ENCODE data around the gene ALPI. TPM values are rescaled to one million over a fixed set of nuclear protein-coding genes. Genes with fewer than 3 reads are reported as not detected.

ALPI gene
- total RNA-seq, 1 experiment from 2014 or later = 5.3 TPM

- no peaks in the 10 kb centered on the region for H3K9me3 ChIP-seq
- H3K4me3 Mint-ChIP-seq (ENCODE audit: unreplicated experiment) = no peak overlapping the region
- peaks cover 2% of the 10 kb centered on the region for H3K27me3 Mint-ChIP-seq (ENCODE audit: insufficient read depth, unreplicated experiment)
- H3K4me1 Mint-ChIP-seq (ENCODE audit: low read depth, unreplicated experiment) = no peaks in the 10 kb centered on the region
- no peaks in the 10 kb centered on the region for H3K36me3 Mint-ChIP-seq (ENCODE audit: insufficient read depth, unreplicated experiment)
- H3K4me1 ChIP-seq = no peaks in the 10 kb centered on the region
- CTCF ChIA-PET = no interaction called here
- no peak for DNase-seq
- no TSS peak for BruUV-seq (replicated peaks)
- H3K9me3 Mint-ChIP-seq (ENCODE audit: unreplicated experiment) = peaks cover 14% of the 10 kb centered on the region
- H3K27me3 ChIP-seq (replicated peaks; ENCODE audit: control insufficient read depth, insufficient read depth, low read length) = no peaks in the 10 kb centered on the region; the same call in 1 of the 2 replicates
- no peak overlapping the region for H3K4me3 ChIP-seq (ENCODE audit: low read depth, low read length)
- intact Hi-C loops (cut with micrococcal nuclease; ENCODE audit: unreplicated experiment) = no loop called here
- TF ChIP-seq CTCF (IDR thresholded peaks at IDR 0.05; ENCODE audit: insufficient read depth in 1 of 2, low read depth in 1 of 2, low read length in 1 of 2, severe bottlenecking in 1 of 2, unreplicated experiment in 1 of 2) = no peak
- POLR2A ChIA-PET = no interaction called here
- no peaks in the 10 kb centered on the region for H3K36me3 ChIP-seq (ENCODE audit: control insufficient read depth, insufficient read depth, low read length)
- no peak overlapping the region for H3K27ac Mint-ChIP-seq (ENCODE audit: unreplicated experiment)
Measured at GRCh38 chr2:232476791-232477190, 20.8 kb downstream of the ALPI start.

DNA sequence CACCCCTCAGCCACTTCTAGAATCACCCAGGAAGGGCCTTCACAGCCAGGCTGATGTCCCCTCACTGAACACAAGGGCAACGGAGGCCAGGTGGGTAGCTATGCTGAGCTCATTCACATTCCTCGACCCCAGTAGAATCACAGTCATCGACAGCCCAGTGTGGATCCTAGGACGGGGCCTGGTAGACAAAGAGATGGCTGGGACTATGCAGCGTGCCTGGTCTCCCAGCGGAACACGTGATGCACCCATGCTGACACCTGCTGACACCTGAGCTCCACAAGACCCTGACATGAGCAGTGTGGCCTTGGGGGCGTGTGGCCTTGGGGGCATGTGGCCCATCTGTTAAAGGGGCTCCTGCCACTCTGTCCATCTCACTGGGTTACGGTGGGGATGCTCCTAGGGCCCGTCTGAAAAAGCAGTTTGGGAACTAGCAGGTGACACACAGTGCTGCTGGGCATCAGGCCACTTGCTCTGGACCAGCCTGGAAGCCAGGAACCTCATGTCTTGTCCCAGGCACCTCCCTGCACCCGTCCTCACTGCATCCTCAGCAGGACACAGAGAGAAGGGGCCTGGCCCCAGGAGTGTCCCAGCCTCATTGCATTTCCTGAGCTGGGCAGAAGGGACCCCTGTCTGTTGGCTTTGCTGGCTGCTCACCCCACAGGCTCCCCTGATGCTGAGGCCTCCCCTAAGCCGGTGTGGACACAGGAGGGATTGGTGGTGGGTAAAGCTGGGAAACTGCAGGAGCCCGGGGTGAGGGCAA, 22.0 kb downstream of the ALPI start:
- Mint-ChIP-seq H3K9me3 (ENCODE audit: unreplicated experiment) (peaks cover 3% of the 10 kb centered on the region), H3K4me3 (ENCODE audit: unreplicated experiment) (no peak overlapping the region), H3K27me3 (ENCODE audit: insufficient read depth, unreplicated experiment) (peaks cover 1% of the 10 kb centered on the region), H3K27ac (ENCODE audit: unreplicated experiment) (no peak overlapping the region), H3K4me1 (ENCODE audit: low read depth, unreplicated experiment) (no peaks in the 10 kb centered on the region), H3K36me3 (ENCODE audit: insufficient read depth, unreplicated experiment) (no peaks in the 10 kb centered on the region)
- ChIA-PET CTCF (no interaction called here), POLR2A (no interaction called here)
- intact Hi-C loops (cut with micrococcal nuclease; ENCODE audit: unreplicated experiment) = no loop called here
- TF ChIP-seq CTCF (IDR thresholded peaks at IDR 0.05; ENCODE audit: insufficient read depth in 1 of 2, low read depth in 1 of 2, low read length in 1 of 2, severe bottlenecking in 1 of 2, unreplicated experiment in 1 of 2) = no peak
- Histone ChIP-seq H3K4me3 (ENCODE audit: low read depth, low read length) (no peak overlapping the region), H3K4me1 (no peaks in the 10 kb centered on the region), H3K36me3 (ENCODE audit: control insufficient read depth, insufficient read depth, low read length) (no peaks in the 10 kb centered on the region), H3K27me3 (replicated peaks; ENCODE audit: control insufficient read depth, insufficient read depth, low read length) (no peaks in the 10 kb centered on the region; the same call in 1 of the 2 replicates), H3K9me3 (no peaks in the 10 kb centered on the region)
- BruUV-seq (replicated peaks) = no TSS peak
- DNase-seq = no peak

GRCh38 chr2:232478571-232479340, 22.8 kb downstream of the ALPI start:
- Mint-ChIP-seq H3K4me3 (ENCODE audit: unreplicated experiment) (no peak overlapping the region), H3K36me3 (ENCODE audit: insufficient read depth, unreplicated experiment) (no peaks in the 10 kb centered on the region), H3K4me1 (ENCODE audit: low read depth, unreplicated experiment) (no peaks in the 10 kb centered on the region), H3K9me3 (ENCODE audit: unreplicated experiment) (no peaks in the 10 kb centered on the region), H3K27me3 (ENCODE audit: insufficient read depth, unreplicated experiment) (no peaks in the 10 kb centered on the region), H3K27ac (ENCODE audit: unreplicated experiment) (no peak overlapping the region)
- DNase-seq = no peak
- Histone ChIP-seq H3K36me3 (ENCODE audit: control insufficient read depth, insufficient read depth, low read length) (no peaks in the 10 kb centered on the region), H3K4me1 (no peaks in the 10 kb centered on the region), H3K9me3 (no peaks in the 10 kb centered on the region), H3K27me3 (replicated peaks; ENCODE audit: control insufficient read depth, insufficient read depth, low read length) (no peaks in the 10 kb centered on the region), H3K4me3 (ENCODE audit: low read depth, low read length) (no peak overlapping the region)
- POLR2A ChIA-PET = no interaction called here
- BruUV-seq (replicated peaks) = no TSS peak
- intact Hi-C loops (cut with micrococcal nuclease; ENCODE audit: unreplicated experiment) = no loop called here
- TF ChIP-seq CTCF (IDR thresholded peaks at IDR 0.05; ENCODE audit: insufficient read depth in 1 of 2, low read depth in 1 of 2, low read length in 1 of 2, severe bottlenecking in 1 of 2, unreplicated experiment in 1 of 2) = no peak
- CTCF ChIA-PET = no interaction called here
